ENCODE data around the gene FOXP1. TPM values are rescaled to one million over a fixed set of nuclear protein-coding genes. Genes with fewer than 3 reads are reported as not detected.

Gene FOXP1
- total and polyA plus RNA-seq, 2 experiments from 2014 or later, result 121 to 132 TPM

- Histone ChIP-seq H3K4me1 (ENCODE audit: low read depth) (peaks cover 52% of the 10 kb centered on the region), H3K27me3 (no peaks in the 10 kb centered on the region), H3K27ac (peak overlapping the region; percentile 59), H3K9me3 (ENCODE audit: low read depth) (no peaks in the 10 kb centered on the region), H3K4me3 (no peak overlapping the region), H3K36me3 (no peaks in the 10 kb centered on the region)
- TF ChIP-seq, protein P1, sequence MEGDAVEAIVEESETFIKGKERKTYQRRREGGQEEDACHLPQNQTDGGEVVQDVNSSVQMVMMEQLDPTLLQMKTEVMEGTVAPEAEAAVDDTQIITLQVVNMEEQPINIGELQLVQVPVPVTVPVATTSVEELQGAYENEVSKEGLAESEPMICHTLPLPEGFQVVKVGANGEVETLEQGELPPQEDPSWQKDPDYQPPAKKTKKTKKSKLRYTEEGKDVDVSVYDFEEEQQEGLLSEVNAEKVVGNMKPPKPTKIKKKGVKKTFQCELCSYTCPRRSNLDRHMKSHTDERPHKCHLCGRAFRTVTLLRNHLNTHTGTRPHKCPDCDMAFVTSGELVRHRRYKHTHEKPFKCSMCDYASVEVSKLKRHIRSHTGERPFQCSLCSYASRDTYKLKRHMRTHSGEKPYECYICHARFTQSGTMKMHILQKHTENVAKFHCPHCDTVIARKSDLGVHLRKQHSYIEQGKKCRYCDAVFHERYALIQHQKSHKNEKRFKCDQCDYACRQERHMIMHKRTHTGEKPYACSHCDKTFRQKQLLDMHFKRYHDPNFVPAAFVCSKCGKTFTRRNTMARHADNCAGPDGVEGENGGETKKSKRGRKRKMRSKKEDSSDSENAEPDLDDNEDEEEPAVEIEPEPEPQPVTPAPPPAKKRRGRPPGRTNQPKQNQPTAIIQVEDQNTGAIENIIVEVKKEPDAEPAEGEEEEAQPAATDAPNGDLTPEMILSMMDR (IDR thresholded peaks at IDR 0.05; ENCODE audit: low read depth, low read length), result no peak
- no peak for DNase-seq (ENCODE audit: low read depth in 1 of 2, low spot score in 1 of 2)
Measured at GRCh38 chr3:71446260-71446659, 137.3 kb downstream of the FOXP1 start.

- peaks cover 38% of the 10 kb centered on the region for H3K4me1 ChIP-seq (ENCODE audit: low read depth)
- TF ChIP-seq, protein P1 (IDR thresholded peaks at IDR 0.05; ENCODE audit: low read depth, low read length), result no peak
Measured at GRCh38 chr3:71444861-71445259, 138.7 kb downstream of the FOXP1 start.

DNA sequence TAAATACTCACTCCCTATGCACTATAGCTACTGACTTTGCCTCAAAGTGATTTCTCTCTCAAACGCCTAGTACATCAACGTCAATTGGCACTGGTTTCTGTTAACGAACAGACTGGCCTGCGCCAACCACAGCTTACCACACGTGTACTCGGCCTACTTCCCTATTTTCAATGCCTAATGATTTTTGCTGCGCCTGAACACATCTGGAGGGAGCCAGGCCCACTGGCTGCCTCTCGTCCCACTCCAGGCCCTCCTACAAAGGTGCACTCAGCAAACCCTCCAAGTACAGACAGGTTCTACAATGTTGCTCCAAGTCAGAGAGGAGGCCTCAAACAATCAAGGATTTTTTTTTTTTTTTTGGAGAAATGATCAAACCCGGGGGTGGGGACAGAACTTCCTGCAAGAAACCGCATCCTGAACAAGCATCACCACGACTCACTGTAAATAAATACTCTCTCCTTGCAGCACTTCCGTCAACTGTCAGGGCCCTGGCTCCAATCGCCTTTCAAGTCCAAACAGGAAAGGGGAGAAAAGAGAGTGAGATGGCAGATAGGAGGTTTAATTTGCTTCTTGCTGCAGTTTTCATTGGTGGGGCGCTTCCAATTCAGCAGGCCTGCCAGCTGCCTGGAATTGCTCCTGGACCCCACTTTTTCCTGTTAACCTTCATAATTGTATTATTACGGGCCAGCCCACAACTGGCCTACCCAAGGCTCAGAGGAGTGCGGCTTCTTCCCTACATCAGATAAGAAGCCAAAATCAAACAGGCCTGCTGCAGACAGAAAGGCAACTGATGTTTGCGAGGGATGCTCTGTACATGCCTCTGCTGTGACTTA lies 139.3 kb downstream of the FOXP1 start:
- H3K4me3 ChIP-seq, result no peak overlapping the region
- H3K36me3 ChIP-seq, result no peaks in the 10 kb centered on the region
- no peak overlapping the region for H3K27ac ChIP-seq
- H3K9me3 ChIP-seq (ENCODE audit: low read depth), result no peaks in the 10 kb centered on the region
- H3K4me1 ChIP-seq (ENCODE audit: low read depth), result peaks cover 32% of the 10 kb centered on the region
- no peaks in the 10 kb centered on the region for H3K27me3 ChIP-seq
- DNase-seq (ENCODE audit: low read depth in 1 of 2, low spot score in 1 of 2), result peak in 1 of 2 donors; percentile 73
- TF ChIP-seq, protein P1 (IDR thresholded peaks at IDR 0.05; ENCODE audit: low read depth, low read length), result no peak

More at GRCh38 chr3:71444861-71445259, 138.7 kb downstream of the FOXP1 start:
- Histone ChIP-seq H3K4me3 (no peak overlapping the region), H3K9me3 (ENCODE audit: low read depth) (no peaks in the 10 kb centered on the region), H3K27ac (no peak overlapping the region), H3K36me3 (no peaks in the 10 kb centered on the region), H3K27me3 (no peaks in the 10 kb centered on the region)
- no peak for DNase-seq (ENCODE audit: low read depth in 1 of 2, low spot score in 1 of 2)

DNA sequence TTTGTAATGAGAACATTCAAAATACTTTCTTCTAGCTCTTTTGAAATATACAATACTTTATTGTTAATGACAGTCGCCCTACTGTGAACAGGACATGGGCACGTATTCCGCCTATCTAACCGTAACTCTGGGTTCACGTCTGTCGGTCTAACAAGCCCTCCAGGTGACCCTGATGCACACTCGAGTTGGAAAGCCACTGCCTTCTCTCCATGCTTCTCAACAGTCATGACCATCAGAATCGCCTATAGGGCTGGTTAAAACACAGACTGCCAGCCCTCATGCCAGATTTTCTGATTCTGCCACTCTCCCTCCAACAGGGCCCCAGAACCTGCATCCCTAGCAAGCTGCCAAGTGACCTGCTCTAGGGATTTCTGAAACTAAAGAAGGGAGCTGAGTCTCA lies 140.2 kb downstream of the FOXP1 start:
- TF ChIP-seq, protein P1 (IDR thresholded peaks at IDR 0.05; ENCODE audit: low read depth, low read length), result no peak
- Histone ChIP-seq H3K9me3 (ENCODE audit: low read depth) (no peaks in the 10 kb centered on the region), H3K27ac (no peak overlapping the region), H3K27me3 (no peaks in the 10 kb centered on the region), H3K4me1 (ENCODE audit: low read depth) (peaks cover 24% of the 10 kb centered on the region), H3K36me3 (no peaks in the 10 kb centered on the region), H3K4me3 (no peak overlapping the region)
- DNase-seq (ENCODE audit: low read depth in 1 of 2, low spot score in 1 of 2), result no peak

GRCh38 chr3:71442652-71443042 lies 140.9 kb downstream of the FOXP1 start:
- DNase-seq (ENCODE audit: low read depth in 1 of 2, low spot score in 1 of 2), result no peak
- no peak overlapping the region for H3K27ac ChIP-seq
- H3K4me1 ChIP-seq (ENCODE audit: low read depth), result peaks cover 17% of the 10 kb centered on the region
- no peaks in the 10 kb centered on the region for H3K9me3 ChIP-seq (ENCODE audit: low read depth)
- no peaks in the 10 kb centered on the region for H3K27me3 ChIP-seq
- H3K4me3 ChIP-seq, result no peak overlapping the region
- no peaks in the 10 kb centered on the region for H3K36me3 ChIP-seq
- TF ChIP-seq, protein P1 (IDR thresholded peaks at IDR 0.05; ENCODE audit: low read depth, low read length), result no peak

All from cardiac muscle cell (in vitro differentiated cells and primary cell).